Brain microvascular endothelial cell (primary cell): ENCODE results near the gene PRKN.

ENCODE experiments used
- DNase-seq: peaks from one replicate; pipeline ENCODE4 v3.0.0-alpha.2; 2020
- H3K27ac ChIP-seq: fragments of 250-450 bp; sonication (Bioruptor Pico); 2 replicates; pipeline ENCODE4 v1.5.1; 2020; ENCODE audit warnings: mild to moderate bottlenecking, moderate library complexity
- H3K27me3 ChIP-seq: fragments of 250-450 bp; sonication (Bioruptor Pico); replicated peaks from 2 replicates; pipeline ENCODE4 v1.5.1; 2020; ENCODE audit warnings: mild to moderate bottlenecking
- H3K36me3 ChIP-seq: fragments of 250-450 bp; sonication (Bioruptor Pico); replicated peaks from 2 replicates; pipeline ENCODE4 v1.5.1; 2020; ENCODE audit warnings: mild to moderate bottlenecking
- H3K4me3 ChIP-seq: 2 replicates; pipeline ENCODE4 v1.5.1; 2011; ENCODE audit warnings: low read depth, mild to moderate bottlenecking, control low read depth, low read length, moderate library complexity
- in situ Hi-C: cut with HindIII; loops from 2 replicates; pipeline ENCODE4 v1.10.0; 2017; ENCODE audit warnings: low sequenced_read_pairs, low pct_ligation_motif_present
- TF ChIP-seq, protein P1 (sequence below): IDR thresholded peaks from 2 replicates; pipeline ENCODE4 v1.5.1; 2011; ENCODE audit warnings: low read depth, mild to moderate bottlenecking, moderate library complexity, low read length, control low read depth, inconsistent platforms; ENCODE audit errors: missing control alignments

The PRKN gene

GRCh38 chr6:162605881-162606280 lies 121.7 kb downstream of the PRKN start:
- no peaks in the 10 kb centered on the region for H3K27me3 ChIP-seq
- no peaks in the 10 kb centered on the region for H3K36me3 ChIP-seq
- no peak overlapping the region for H3K27ac ChIP-seq
- in situ Hi-C loops: no loop called here
- no peak overlapping the region for H3K4me3 ChIP-seq
- TF ChIP-seq, protein P1, sequence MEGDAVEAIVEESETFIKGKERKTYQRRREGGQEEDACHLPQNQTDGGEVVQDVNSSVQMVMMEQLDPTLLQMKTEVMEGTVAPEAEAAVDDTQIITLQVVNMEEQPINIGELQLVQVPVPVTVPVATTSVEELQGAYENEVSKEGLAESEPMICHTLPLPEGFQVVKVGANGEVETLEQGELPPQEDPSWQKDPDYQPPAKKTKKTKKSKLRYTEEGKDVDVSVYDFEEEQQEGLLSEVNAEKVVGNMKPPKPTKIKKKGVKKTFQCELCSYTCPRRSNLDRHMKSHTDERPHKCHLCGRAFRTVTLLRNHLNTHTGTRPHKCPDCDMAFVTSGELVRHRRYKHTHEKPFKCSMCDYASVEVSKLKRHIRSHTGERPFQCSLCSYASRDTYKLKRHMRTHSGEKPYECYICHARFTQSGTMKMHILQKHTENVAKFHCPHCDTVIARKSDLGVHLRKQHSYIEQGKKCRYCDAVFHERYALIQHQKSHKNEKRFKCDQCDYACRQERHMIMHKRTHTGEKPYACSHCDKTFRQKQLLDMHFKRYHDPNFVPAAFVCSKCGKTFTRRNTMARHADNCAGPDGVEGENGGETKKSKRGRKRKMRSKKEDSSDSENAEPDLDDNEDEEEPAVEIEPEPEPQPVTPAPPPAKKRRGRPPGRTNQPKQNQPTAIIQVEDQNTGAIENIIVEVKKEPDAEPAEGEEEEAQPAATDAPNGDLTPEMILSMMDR: no peak
- no peak for DNase-seq

GRCh38 chr6:162603231-162604015 lies 124.1 kb downstream of the PRKN start:
- Histone ChIP-seq H3K27me3 (no peaks in the 10 kb centered on the region), H3K27ac (no peak overlapping the region), H3K4me3 (no peak overlapping the region), H3K36me3 (no peaks in the 10 kb centered on the region)
- in situ Hi-C loops: no loop called here
- TF ChIP-seq, protein P1: no peak
- DNase-seq: no peak

DNA sequence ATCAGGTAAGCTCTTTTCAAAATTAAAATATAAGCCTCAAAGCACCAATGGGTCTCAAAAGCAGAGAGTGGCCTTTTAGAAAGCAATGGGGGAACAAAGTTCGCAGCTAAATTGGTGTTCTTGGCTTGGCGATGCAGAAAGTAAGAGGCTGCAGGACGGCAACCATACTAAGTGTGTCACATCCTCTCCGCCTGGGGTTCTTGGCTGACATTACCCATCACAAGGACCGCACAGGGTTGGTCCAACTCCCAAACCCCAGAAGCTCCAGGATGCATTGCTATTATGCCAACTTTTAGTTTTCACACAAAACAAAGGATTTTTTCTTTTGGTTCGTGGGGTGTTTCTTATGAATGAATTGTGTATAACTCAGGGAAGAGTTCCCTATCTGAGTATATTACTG lies 124.8 kb downstream of the PRKN start:
- TF ChIP-seq, protein P1: no peak
- in situ Hi-C loops: no loop called here
- H3K27me3 ChIP-seq: no peaks in the 10 kb centered on the region

GRCh38 chr6:162596676-162597075 lies 130.9 kb downstream of the PRKN start:
- in situ Hi-C loops: no loop called here
- no peak for DNase-seq
- Histone ChIP-seq H3K27ac (no peak overlapping the region), H3K27me3 (no peaks in the 10 kb centered on the region), H3K36me3 (no peaks in the 10 kb centered on the region), H3K4me3 (no peak overlapping the region)
- TF ChIP-seq, protein P1: no peak

More for the DNA sequence above, 124.8 kb downstream of the PRKN start:
- H3K36me3 ChIP-seq: no peaks in the 10 kb centered on the region
- H3K4me3 ChIP-seq: no peak overlapping the region
- H3K27ac ChIP-seq: no peak overlapping the region
- DNase-seq: no peak

DNA sequence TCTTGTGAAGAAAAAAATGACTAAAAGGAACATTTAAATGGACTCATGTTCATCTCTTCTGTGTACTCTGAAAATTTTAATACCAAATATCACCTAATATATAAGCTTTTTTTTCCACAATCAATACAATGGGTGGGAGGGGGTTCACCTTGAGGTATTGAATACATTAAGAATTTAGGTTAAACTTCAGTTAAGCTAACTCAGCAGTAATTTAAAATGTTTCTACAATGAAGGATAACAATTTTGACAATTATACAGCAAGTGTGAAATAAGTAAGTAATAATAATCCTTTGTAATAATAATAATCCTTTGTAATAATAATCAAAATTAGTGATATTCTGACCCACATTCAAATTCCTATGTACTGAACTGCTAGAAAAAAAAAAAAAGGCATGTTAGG lies 136.0 kb downstream of the PRKN start:
- TF ChIP-seq, protein P1: no peak
- DNase-seq: no peak
- no peak overlapping the region for H3K4me3 ChIP-seq
- no peak overlapping the region for H3K27ac ChIP-seq
- no peaks in the 10 kb centered on the region for H3K27me3 ChIP-seq
- no peaks in the 10 kb centered on the region for H3K36me3 ChIP-seq
- in situ Hi-C loops: no loop called here
